ENCODE measurements around the gene OR2F2.

GRCh38 chr7:143954135-143954534 is 19.1 kb downstream of the OR2F2 start:
- TF ChIP-seq CTCF (IDR thresholded peaks at IDR 0.05) (no peak), POLR2A (IDR thresholded peaks at IDR 0.05) (no peak)

All from Peyer's patch (tissue), 4 donors.